Loucy (cell line): ENCODE results near the gene SH3RF2.

Source experiments
- CTCF ChIP-seq: fragments of 200-600 bp; sonication (generic); conservative IDR thresholded peaks from 2 replicates; pipeline ENCODE4 v1.5.1; 2014; ENCODE audit warnings: mild to moderate bottlenecking, antibody characterized with exemption, low read length
- EZH2phosphoT487 ChIP-seq: fragments of 200-600 bp; IDR thresholded peaks from 2 replicates; pipeline ENCODE4 v1.6.1; 2018; ENCODE audit warnings: antibody characterized with exemption, mild to moderate bottlenecking, moderate library complexity, borderline replicate concordance

GRCh38 chr5:145942201-145942600 is 5.8 kb downstream of the SH3RF2 start:
- no peak for TF ChIP-seq CTCF
- TF ChIP-seq EZH2phosphoT487, result no peak
